Small intestine (tissue), 7 donors: ENCODE data around the gene SPAG16. TPM values are rescaled to one million over a fixed set of nuclear protein-coding genes. Genes with fewer than 3 reads are reported as not detected.
"Not testable (repeated sequence)": the region's sequence is repeated elsewhere in the genome, so short reads cannot be mapped to it uniquely, and the experiment has no call there.

Source experiments
- DNase-seq, 2 donors: peaks; one replicate each; pipeline versions ENCODE4 v3.0.0 to v3.0.0-alpha.2; 2013
- FAIRE-seq: peaks from 2 replicates; lab custom pipeline; 2012; peaks lifted over from hg19 to GRCh38; lab: Jason Lieb, UNC
- H3K27ac ChIP-seq, 3 donors: one replicate each; pipeline ENCODE4 v1.5.1; 2013; ENCODE audit warnings: low read length in 2 of 3, mild to moderate bottlenecking in 2 of 3, control low read depth in 1 of 3, inconsistent platforms in 1 of 3, low read depth in 1 of 3, moderate library complexity in 1 of 3
- H3K27me3 ChIP-seq, 3 donors: one replicate each; pipeline ENCODE4 v1.6.1; 2013; ENCODE audit warnings: low read length in 3 of 3, inconsistent platforms in 1 of 3; ENCODE audit not compliant: control insufficient read depth in 3 of 3, insufficient read depth in 3 of 3
- H3K36me3 ChIP-seq, 3 donors: one replicate each; pipeline ENCODE4 v1.6.1; 2013; ENCODE audit warnings: low read length in 3 of 3, inconsistent platforms in 1 of 3, low read depth in 1 of 3, mild to moderate bottlenecking in 1 of 3, moderate library complexity in 1 of 3; ENCODE audit not compliant: control insufficient read depth in 3 of 3, insufficient read depth in 2 of 3
- H3K4me1 ChIP-seq, 3 donors: one replicate each; pipeline ENCODE4 v1.6.1; 2013; ENCODE audit warnings: low read length in 2 of 3, inconsistent platforms in 1 of 3, low read depth in 1 of 3, mild to moderate bottlenecking in 1 of 3, moderate library complexity in 1 of 3; ENCODE audit not compliant: control insufficient read depth in 3 of 3, insufficient read depth in 2 of 3
- H3K4me3 ChIP-seq, 3 donors: one replicate each; pipeline ENCODE4 v1.5.1; 2013; ENCODE audit warnings: low read length in 3 of 3, control low read depth in 1 of 3, inconsistent platforms in 1 of 3, low read depth in 1 of 3, mild to moderate bottlenecking in 1 of 3, moderate library complexity in 1 of 3
- H3K9me3 ChIP-seq, 2 donors: one replicate each; pipeline ENCODE4 v1.6.1; 2013; ENCODE audit warnings: low read depth in 1 of 2, low read length in 1 of 2; ENCODE audit not compliant: control insufficient read depth in 2 of 2, insufficient read depth in 1 of 2
- WGBS, 3 donors: extraction: QIAGEN DNeasy Blood & Tissue Kit; methylation state at CpG; one replicate each; pipeline ENCODE4 v1.1.7; 2013; 5-methylcytosine and 5-hydroxymethylcytosine counted together
- polyA plus RNA-seq, 4 donors: library from polyadenylated mRNA; stranded (reverse) in 3 of 4; unstranded in 1 of 4; fragments of 200-250 nt in 3 of 4; fragments of 120-200 nt in 1 of 4; gene quantifications; one replicate each; pipeline versions ENCODE4 v1.2.1 to v1.2.3, GENCODE V29; 2013
- donor health status: healthy with polysubstance abuse.
- donor health status: control.
- donor health status: control.
- donor health status: Bipolar disorder and iron deficiency.
- donor health status: healthy.

The SPAG16 gene
- polyA plus RNA-seq, 4 donors = 15.4 to 52.5 (median 18.9) TPM

DNA sequence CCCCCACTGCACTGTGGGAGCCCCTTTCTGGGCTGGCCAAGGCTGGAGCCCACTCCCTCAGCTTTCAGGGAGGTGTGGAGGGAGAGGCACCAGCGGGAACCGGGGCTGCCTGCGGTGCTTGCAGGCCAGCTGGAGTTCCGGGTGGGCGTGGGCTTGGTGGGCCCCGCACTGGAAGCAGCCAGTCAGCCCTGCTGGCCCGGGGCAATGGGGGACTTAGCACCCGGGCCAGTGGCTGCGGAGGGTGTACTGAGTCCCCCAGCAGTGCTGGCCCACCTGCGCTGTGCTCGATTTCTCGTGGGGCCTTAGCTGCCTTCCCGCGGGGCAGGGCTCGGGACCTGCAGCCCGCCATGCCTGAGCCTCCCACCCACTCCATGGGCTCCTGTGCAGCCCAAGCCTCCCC, 434.1 kb downstream of the SPAG16 start:
- WGBS, 3 donors = 94 to 96% (median 95%) methylated on average over 14 to 16 of the region's 16 CpGs
- H3K9me3 ChIP-seq, H3K27me3 ChIP-seq, H3K36me3 ChIP-seq, DNase-seq, FAIRE-seq, H3K4me3 ChIP-seq, H3K27ac ChIP-seq, H3K4me1 ChIP-seq: not testable (repeated sequence)

- Histone ChIP-seq H3K9me3 (no peaks in the 10 kb centered on the region), H3K4me3 (no peak overlapping the region), H3K4me1 (no peaks in the 10 kb centered on the region), H3K27me3 (no peaks in the 10 kb centered on the region), H3K36me3 (no peaks in the 10 kb centered on the region), H3K27ac (no peak overlapping the region)
- FAIRE-seq (no peak), DNase-seq (no peak)
- WGBS, 3 donors = 85 to 94% (median 89%) methylated on average over 1 of the region's 1 CpG
Measured at GRCh38 chr2:213722565-213722964, 438.3 kb downstream of the SPAG16 start.

- 57 to 76% (median 57%) methylated on average over 2 of the region's 2 CpGs for WGBS, 3 donors
- H3K36me3 ChIP-seq = no peaks in the 10 kb centered on the region
- no peak for FAIRE-seq
- H3K27ac ChIP-seq = no peak overlapping the region
- DNase-seq = no peak
- H3K4me1 ChIP-seq = no peaks in the 10 kb centered on the region
- H3K9me3 ChIP-seq = no peaks in the 10 kb centered on the region
- no peaks in the 10 kb centered on the region for H3K27me3 ChIP-seq
- no peak overlapping the region for H3K4me3 ChIP-seq
Measured at GRCh38 chr2:213723041-213723560, 438.8 kb downstream of the SPAG16 start.

DNA sequence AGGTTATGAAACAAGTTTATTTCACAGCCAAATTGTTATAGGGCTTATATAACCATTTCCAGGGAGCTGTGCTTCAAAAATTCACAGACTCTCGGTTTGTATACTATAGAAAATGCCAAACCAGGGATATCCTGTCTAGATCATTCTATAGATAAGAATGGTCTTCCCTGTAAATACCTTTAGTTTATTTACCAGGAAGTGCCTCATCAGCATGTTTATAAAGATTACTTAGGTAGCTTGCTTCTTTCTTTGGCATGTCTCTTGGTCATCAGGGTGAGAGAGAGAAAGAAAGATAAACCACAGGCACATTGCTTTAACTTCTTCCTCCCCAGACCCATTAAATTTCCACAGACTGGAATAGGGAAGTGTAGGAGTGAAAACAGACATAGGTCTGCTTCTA, 439.4 kb downstream of the SPAG16 start:
- FAIRE-seq = no peak
- H3K4me3 ChIP-seq = no peak overlapping the region
- H3K9me3 ChIP-seq = no peaks in the 10 kb centered on the region
- 28 to 55% (median 44%) methylated on average over 1 of the region's 1 CpG for WGBS, 3 donors
- H3K27ac ChIP-seq = no peak overlapping the region
- H3K4me1 ChIP-seq = no peaks in the 10 kb centered on the region
- H3K36me3 ChIP-seq = no peaks in the 10 kb centered on the region
- H3K27me3 ChIP-seq = no peaks in the 10 kb centered on the region
- DNase-seq = no peak

DNA sequence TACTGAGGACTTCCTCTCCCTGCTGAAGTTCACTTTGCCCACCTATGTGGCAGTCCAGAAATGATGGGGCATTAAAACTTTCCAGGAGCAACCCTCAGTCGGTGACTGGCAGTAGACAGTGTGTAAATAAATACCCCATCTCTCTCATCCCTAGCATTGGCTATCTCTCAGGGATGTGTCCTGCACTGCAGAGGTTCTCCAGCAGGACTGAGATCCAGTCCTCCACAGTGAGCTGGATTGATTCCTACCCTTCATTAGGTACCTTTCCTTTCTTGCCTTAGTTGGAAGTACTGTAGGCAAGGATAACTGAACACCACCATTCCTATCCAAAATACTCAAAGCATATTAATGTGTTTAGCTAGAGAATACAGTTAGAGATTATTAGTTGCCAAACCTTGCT, 441.8 kb downstream of the SPAG16 start:
- 83 to 94% (median 90%) methylated on average over 1 of the region's 1 CpG for WGBS, 3 donors
- FAIRE-seq (no peak), DNase-seq (no peak)
- Histone ChIP-seq H3K27me3 (no peaks in the 10 kb centered on the region), H3K36me3 (no peaks in the 10 kb centered on the region), H3K27ac (no peak overlapping the region), H3K4me3 (no peak overlapping the region), H3K4me1 (no peaks in the 10 kb centered on the region), H3K9me3 (no peaks in the 10 kb centered on the region)

DNA sequence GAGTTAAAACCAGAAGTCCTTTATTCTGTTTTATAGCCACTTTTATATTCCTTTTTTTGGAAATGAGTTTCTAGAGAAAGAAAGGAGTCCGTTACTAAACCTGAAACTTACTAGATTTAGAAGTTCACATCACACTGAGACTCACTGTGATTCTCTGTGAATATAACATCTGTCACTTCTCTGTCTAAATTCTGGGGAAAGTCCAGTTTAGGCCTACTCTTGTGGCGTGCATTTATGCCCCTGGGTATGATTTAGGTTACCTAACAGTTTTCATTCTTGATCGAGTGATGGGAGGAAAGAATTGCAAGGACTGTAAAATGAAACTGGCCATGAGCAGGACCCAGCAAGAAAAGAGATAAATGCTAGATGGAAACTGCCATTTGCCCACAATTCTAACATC, 449.6 kb downstream of the SPAG16 start:
- Histone ChIP-seq H3K27me3 (no peaks in the 10 kb centered on the region), H3K4me3 (no peak overlapping the region), H3K9me3 (no peaks in the 10 kb centered on the region), H3K27ac (no peak overlapping the region), H3K4me1 (no peaks in the 10 kb centered on the region), H3K36me3 (no peaks in the 10 kb centered on the region)
- DNase-seq = no peak
- WGBS, 3 donors = 63 to 72% (median 71%) methylated on average over 3 of the region's 3 CpGs
- no peak for FAIRE-seq

DNA sequence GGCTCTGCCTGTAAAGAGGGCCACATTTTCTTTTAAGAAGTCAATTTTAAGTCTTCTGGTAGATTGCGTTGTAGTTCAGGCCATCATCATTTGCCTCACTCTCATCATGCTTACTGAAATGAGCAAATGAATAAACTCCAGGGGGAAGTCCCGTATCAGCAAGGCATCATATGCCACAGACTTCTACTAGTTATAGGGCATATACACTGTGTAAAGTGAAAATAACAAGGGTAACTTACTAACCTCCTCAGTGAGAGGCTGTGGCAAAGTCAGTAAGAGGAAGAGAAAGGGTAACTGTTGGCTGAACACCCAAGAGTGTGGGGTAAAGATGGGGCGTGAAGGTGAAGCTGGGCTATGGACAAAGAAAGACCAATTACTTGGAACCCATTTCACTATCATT, 456.2 kb downstream of the SPAG16 start:
- no peak for FAIRE-seq
- Histone ChIP-seq H3K27me3 (no peaks in the 10 kb centered on the region), H3K27ac (no peak overlapping the region), H3K36me3 (no peaks in the 10 kb centered on the region), H3K4me3 (no peak overlapping the region), H3K9me3 (no peaks in the 10 kb centered on the region), H3K4me1 (no peaks in the 10 kb centered on the region)
- 87 to 89% (median 89%) methylated on average over 3 of the region's 3 CpGs for WGBS, 3 donors
- DNase-seq = no peak

DNA sequence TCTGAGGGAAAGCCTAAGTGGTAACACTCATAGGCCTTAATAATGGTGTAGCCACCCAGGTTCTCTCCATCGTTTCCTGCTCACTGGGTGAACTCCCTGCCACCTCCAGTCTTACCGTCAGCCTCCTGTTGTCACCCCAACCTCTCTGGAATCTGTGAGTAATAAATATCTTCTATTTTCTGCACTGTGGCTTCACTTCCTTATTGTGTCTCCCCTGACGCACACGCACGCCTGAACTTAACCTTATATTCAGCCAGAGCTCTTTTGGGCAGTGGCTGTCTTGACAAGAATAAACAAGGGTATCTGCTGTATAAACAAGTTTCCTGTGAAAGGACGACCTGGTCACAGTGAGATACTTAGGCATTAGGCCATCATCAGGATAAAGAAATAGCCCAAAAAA, 467.2 kb downstream of the SPAG16 start:
- FAIRE-seq (no peak), DNase-seq (no peak)
- Histone ChIP-seq H3K27me3 (no peaks in the 10 kb centered on the region), H3K4me3 (no peak overlapping the region), H3K27ac (no peak overlapping the region), H3K9me3 (peaks cover 0 to 2% of the 10 kb centered on the region in 2 donors), H3K4me1 (no peaks in the 10 kb centered on the region), H3K36me3 (no peaks in the 10 kb centered on the region)
- 48 to 71% (median 57%) methylated on average over 6 of the region's 6 CpGs for WGBS, 3 donors

- WGBS, 3 donors = 76 to 80% (median 77%) methylated on average over 2 of the region's 2 CpGs
Measured at GRCh38 chr2:213752575-213752974, 468.3 kb downstream of the SPAG16 start.

More at GRCh38 chr2:213752575-213752974, 468.3 kb downstream of the SPAG16 start:
- no peak for FAIRE-seq
- peaks cover 0 to 2% of the 10 kb centered on the region in 2 donors for H3K9me3 ChIP-seq
- H3K4me1 ChIP-seq = no peaks in the 10 kb centered on the region
- no peaks in the 10 kb centered on the region for H3K27me3 ChIP-seq
- H3K27ac ChIP-seq = no peak overlapping the region
- H3K36me3 ChIP-seq = no peaks in the 10 kb centered on the region
- no peak overlapping the region for H3K4me3 ChIP-seq
- no peak for DNase-seq
